OCI-LY1 (cell line): ENCODE data around the gene CCDC70.

Experiments used
- CTCF ChIP-seq: fragments of 200-600 bp; sonication (generic), shearing (Covaris generic); IDR thresholded peaks from 2 replicates; pipeline ENCODE4 v1.5.1; 2017; ENCODE audit warnings: mild to moderate bottlenecking, antibody characterized with exemption, low read length, moderate library complexity, mixed read lengths
- EZH2 ChIP-seq: fragments of 200-600 bp; sonication (generic), shearing (Covaris generic); IDR thresholded peaks from 2 replicates; pipeline ENCODE4 v1.8.0; 2017; ENCODE audit warnings: borderline replicate concordance, mixed run types, mild to moderate bottlenecking, antibody characterized with exemption, low read length, moderate library complexity, mixed read lengths

GRCh38 chr13:51826606-51827005 lies 35.2 kb upstream of the CCDC70 start:
- TF ChIP-seq CTCF (no peak), EZH2 (no peak)
